HAP-1 (cell line): Measurements from ENCODE around the gene SLC7A9.

ENCODE experiments used
- DNase-seq, 2 experiments: peaks; one replicate each; pipeline ENCODE4 v3.0.0-alpha.2; 2016 to 2020; ENCODE audit warnings: low spot score in 2 of 2
- H3K27me3 ChIP-seq: fragments of 250-450 bp; sonication (Bioruptor Pico); 2 replicates; pipeline ENCODE4 v1.5.1; 2020; ENCODE audit warnings: low read depth, mild to moderate bottlenecking, moderate library complexity
- H3K36me3 ChIP-seq: fragments of 250-450 bp; sonication (Bioruptor Pico); replicated peaks from 2 replicates; pipeline ENCODE4 v1.5.1; 2020; ENCODE audit warnings: mild to moderate bottlenecking
- H3K4me1 ChIP-seq: fragments of 250-450 bp; sonication (Bioruptor Pico); 2 replicates; pipeline ENCODE4 v1.5.1; 2020; ENCODE audit warnings: mild to moderate bottlenecking
- H3K4me3 ChIP-seq: fragments of 250-450 bp; sonication (Bioruptor Pico); 2 replicates; pipeline ENCODE4 v1.5.1; 2020; ENCODE audit warnings: mild to moderate bottlenecking, moderate library complexity
- H3K9me3 ChIP-seq: fragments of 250-450 bp; sonication (Bioruptor Pico); 2 replicates; pipeline ENCODE4 v1.5.1; 2020; ENCODE audit warnings: mild to moderate bottlenecking, moderate library complexity
- in situ Hi-C: fragments of 300-500 bp; cut with MboI; formaldehyde crosslinking; loops from 3 replicates; pipeline ENCODE4 v1.14.3; 2020; ENCODE audit warnings: low sequenced_read_pairs, inconsistent platforms, mixed read lengths

SLC7A9 gene

DNA sequence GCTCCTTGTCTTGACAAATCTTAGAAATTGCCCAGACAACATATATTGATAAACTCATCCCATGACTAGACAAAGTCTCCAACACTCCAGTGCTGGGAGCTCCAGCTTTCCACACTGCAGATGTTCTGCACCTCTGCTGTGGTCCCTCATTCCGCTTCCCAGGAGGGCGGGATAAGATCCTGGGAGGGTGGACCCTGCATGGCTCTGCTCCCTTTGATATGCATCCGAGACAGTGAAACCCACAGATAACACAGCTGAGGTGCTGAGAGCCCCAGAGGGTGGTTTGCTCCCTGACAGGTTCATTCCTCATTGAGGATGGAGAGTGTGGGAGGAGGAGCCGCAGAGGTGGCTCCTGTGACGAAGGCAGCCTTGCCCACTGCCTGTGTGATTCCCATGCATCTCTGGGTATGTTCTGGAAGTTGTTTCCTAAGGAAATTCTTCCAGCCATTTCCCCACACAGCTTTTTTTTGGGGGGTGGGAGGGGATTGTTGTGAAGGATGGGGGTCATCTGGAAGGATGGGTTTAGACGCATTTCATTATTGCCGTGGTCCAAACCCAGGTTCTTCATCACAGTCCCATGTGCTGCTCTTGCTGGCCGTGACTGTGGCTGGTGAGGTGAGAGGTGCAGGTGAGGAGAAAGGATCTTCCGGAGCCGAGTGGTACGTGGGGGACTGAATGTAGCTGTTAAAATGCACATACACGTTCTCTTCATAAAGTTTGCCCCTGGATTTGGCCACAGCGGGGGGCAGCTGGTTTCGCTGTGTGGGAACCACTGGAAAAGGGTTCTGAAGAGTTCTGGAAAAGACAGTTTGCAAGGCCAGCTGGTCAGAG, 46.4 kb downstream of the SLC7A9 start:
- Histone ChIP-seq H3K36me3 (no peaks in the 10 kb centered on the region), H3K9me3 (no peaks in the 10 kb centered on the region), H3K27me3 (no peaks in the 10 kb centered on the region), H3K4me1 (no peaks in the 10 kb centered on the region), H3K4me3 (no peak overlapping the region)
- DNase-seq, result no peak
- in situ Hi-C loops, result no loop called here

- H3K4me3 ChIP-seq, result no peak overlapping the region
- H3K36me3 ChIP-seq, result no peaks in the 10 kb centered on the region
- in situ Hi-C loops, result no loop called here
- H3K4me1 ChIP-seq, result no peaks in the 10 kb centered on the region
- DNase-seq, result no peak
- H3K27me3 ChIP-seq, result no peaks in the 10 kb centered on the region
- H3K9me3 ChIP-seq, result no peaks in the 10 kb centered on the region
Measured at GRCh38 chr19:32819419-32820400, 49.9 kb downstream of the SLC7A9 start.

- Histone ChIP-seq H3K9me3 (no peaks in the 10 kb centered on the region), H3K4me3 (no peak overlapping the region), H3K4me1 (no peaks in the 10 kb centered on the region), H3K27me3 (no peaks in the 10 kb centered on the region), H3K36me3 (no peaks in the 10 kb centered on the region)
- in situ Hi-C loops, result no loop called here
- no peak for DNase-seq
Measured at GRCh38 chr19:32818536-32818935, 51.0 kb downstream of the SLC7A9 start.

DNA sequence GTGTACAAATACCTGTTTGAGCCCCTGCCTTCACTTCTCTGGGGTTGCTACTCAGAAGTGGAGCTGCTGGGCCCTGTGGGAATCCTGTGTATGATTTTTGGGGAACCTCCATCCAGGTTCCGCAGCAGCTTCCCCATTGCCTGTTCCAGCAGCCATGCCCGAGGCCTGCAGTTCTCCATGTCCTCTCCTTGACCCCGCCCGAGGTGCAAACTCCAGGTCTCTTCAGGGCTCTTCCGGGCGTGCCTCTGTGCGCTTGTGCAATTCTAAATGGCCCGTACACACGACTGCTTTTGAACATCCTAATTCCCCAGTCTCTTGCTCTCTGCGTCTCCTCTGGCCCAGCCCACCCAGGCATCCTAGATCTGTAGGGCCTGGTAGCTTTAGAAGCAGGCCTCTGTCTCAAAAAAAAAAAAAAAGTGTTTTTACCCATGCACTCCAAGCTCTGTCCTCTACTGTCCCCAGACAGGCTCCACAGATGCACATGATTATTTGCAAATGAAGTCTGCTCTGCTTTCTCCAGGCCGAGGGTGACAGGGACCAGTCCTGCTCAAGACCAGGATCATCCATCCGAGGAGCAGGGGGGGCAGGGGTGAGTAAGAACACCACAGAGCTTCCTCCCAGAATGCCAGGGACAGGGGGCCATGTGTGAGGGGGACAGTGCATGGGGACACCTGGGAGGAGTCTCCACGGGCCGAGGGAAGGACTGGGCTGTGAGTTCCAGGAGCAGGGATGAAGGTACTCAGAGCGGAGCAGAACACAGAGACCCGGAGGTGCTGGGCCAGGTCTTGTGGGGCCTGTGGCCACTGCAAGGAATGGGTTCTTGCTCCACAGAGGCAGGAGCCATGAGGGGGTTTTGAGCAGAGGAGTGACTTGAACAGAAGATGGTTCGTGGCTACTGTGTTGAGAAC, 51.7 kb downstream of the SLC7A9 start:
- DNase-seq, result no peak
- in situ Hi-C loops, result no loop called here
- no peaks in the 10 kb centered on the region for H3K4me1 ChIP-seq
- H3K4me3 ChIP-seq, result no peak overlapping the region
- no peaks in the 10 kb centered on the region for H3K36me3 ChIP-seq
- H3K27me3 ChIP-seq, result no peaks in the 10 kb centered on the region
- no peaks in the 10 kb centered on the region for H3K9me3 ChIP-seq

DNA sequence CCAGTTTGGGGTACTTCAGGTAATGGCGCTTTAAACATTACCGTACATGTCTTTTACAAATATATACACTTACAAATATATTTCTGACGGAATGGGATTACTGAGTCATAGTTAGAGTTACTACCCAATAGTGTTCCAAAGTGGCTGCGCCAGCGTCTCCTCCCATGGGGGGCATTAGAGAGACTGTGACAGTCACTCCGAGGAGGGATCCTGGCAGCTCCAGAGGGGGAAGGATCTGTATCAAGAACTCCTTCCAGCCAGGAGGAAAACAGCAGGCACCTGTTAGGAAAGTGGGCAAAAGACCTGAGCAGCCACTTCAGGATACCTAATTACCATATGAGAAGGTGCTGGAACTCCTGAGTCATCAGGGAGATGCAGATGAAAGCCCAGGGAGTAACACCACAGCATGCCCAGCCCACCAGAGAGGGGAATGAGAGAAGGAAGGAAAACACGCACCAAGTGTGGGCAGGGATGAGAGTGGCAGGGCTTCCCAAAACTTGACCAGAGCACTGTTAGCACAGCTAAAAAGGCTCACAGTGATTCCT, 52.9 kb downstream of the SLC7A9 start:
- Histone ChIP-seq H3K4me3 (no peak overlapping the region), H3K4me1 (no peaks in the 10 kb centered on the region), H3K9me3 (no peaks in the 10 kb centered on the region), H3K27me3 (no peaks in the 10 kb centered on the region), H3K36me3 (no peaks in the 10 kb centered on the region)
- no peak for DNase-seq
- in situ Hi-C loops, result no loop called here

DNA sequence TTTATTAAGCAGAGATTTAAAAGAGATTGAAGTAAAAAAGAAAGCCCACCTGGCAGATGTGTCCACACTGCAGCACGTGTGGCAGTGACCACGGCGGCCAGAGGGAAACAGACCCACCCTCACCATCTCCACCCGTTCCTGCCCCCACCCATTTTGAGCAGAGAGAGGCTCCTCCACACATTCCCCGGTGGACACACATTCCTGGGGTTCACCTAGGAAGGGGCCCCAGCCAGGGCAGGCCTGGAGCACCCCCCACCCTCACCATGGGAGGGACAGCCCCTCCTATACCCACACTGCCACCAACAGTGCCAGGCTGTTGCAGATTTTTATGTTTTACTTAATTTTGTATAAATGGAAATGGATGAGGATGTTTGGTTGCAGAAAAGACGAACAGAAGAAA, 54.9 kb downstream of the SLC7A9 start:
- in situ Hi-C loops, result no loop called here

GRCh38 chr19:32813862-32814425, 55.6 kb downstream of the SLC7A9 start:
- Histone ChIP-seq H3K27me3 (no peaks in the 10 kb centered on the region), H3K36me3 (no peaks in the 10 kb centered on the region), H3K9me3 (no peaks in the 10 kb centered on the region), H3K4me3 (no peak overlapping the region), H3K4me1 (no peaks in the 10 kb centered on the region)
- in situ Hi-C loops, result no loop called here
- DNase-seq, result no peak

More for the DNA sequence above, 54.9 kb downstream of the SLC7A9 start:
- no peak overlapping the region for H3K4me3 ChIP-seq
- no peaks in the 10 kb centered on the region for H3K4me1 ChIP-seq
- H3K36me3 ChIP-seq, result no peaks in the 10 kb centered on the region
- H3K9me3 ChIP-seq, result no peaks in the 10 kb centered on the region
- H3K27me3 ChIP-seq, result no peaks in the 10 kb centered on the region
- DNase-seq, result no peak

- no peaks in the 10 kb centered on the region for H3K36me3 ChIP-seq
- H3K27me3 ChIP-seq, result no peaks in the 10 kb centered on the region
- H3K9me3 ChIP-seq, result no peaks in the 10 kb centered on the region
- in situ Hi-C loops, result no loop called here
- DNase-seq, result no peak
- no peaks in the 10 kb centered on the region for H3K4me1 ChIP-seq
- no peak overlapping the region for H3K4me3 ChIP-seq
Measured at GRCh38 chr19:32812571-32812970, 57.0 kb downstream of the SLC7A9 start.

GRCh38 chr19:32812036-32812435, 57.5 kb downstream of the SLC7A9 start:
- Histone ChIP-seq H3K27me3 (no peaks in the 10 kb centered on the region), H3K4me3 (no peak overlapping the region), H3K36me3 (no peaks in the 10 kb centered on the region), H3K4me1 (no peaks in the 10 kb centered on the region), H3K9me3 (no peaks in the 10 kb centered on the region)
- in situ Hi-C loops, result no loop called here
- DNase-seq, result no peak

DNA sequence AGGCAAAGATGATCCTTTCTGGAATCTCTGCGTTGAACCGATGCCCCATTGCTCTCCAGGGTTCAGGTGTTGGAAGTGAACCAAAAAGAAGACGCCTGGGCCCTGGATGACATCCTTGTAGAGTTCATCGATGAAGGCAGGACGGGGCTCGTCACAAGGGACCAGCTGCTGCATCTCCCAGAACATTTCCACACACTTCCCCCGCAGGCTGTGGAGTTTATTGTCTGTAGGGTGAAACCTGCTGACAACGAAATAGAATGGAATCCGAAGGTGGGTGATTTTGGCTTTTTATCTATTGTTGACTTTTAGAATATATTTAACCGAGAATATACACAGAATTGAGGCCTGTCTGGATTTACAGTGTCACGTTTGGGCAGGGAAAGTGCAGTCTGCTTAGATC, 58.4 kb downstream of the SLC7A9 start:
- H3K9me3 ChIP-seq, result no peaks in the 10 kb centered on the region
- DNase-seq, result no peak
- H3K4me1 ChIP-seq, result no peaks in the 10 kb centered on the region
- H3K36me3 ChIP-seq, result no peaks in the 10 kb centered on the region
- H3K27me3 ChIP-seq, result no peaks in the 10 kb centered on the region
- H3K4me3 ChIP-seq, result no peak overlapping the region
- in situ Hi-C loops, result no loop called here

GRCh38 chr19:32810452-32810851, 59.1 kb downstream of the SLC7A9 start:
- Histone ChIP-seq H3K4me3 (no peak overlapping the region), H3K27me3 (no peaks in the 10 kb centered on the region), H3K9me3 (no peaks in the 10 kb centered on the region), H3K36me3 (no peaks in the 10 kb centered on the region), H3K4me1 (no peaks in the 10 kb centered on the region)
- in situ Hi-C loops, result no loop called here
- DNase-seq, result no peak

DNA sequence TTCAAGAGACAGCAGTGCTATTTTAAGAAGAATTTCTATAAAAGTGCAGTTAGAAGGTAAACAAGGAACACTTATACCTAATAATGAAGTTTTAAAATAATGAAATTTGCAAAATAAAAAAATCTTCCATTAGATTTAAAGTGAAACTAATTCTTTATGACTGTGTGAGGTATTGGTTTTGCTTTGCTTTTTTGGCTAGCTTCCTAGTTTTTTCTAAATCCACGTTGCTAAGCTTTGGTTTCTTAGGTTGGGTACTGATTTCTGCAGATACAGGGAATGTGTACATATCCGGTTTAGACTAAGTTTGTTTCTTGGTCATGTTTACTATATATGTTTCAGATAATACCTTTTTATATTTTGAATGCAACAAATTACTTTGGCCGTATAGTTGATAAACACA, 59.8 kb downstream of the SLC7A9 start:
- no peak overlapping the region for H3K4me3 ChIP-seq
- no peaks in the 10 kb centered on the region for H3K27me3 ChIP-seq
- H3K4me1 ChIP-seq, result no peaks in the 10 kb centered on the region
- no peak for DNase-seq
- H3K9me3 ChIP-seq, result no peaks in the 10 kb centered on the region
- no peaks in the 10 kb centered on the region for H3K36me3 ChIP-seq
- in situ Hi-C loops, result no loop called here

DNA sequence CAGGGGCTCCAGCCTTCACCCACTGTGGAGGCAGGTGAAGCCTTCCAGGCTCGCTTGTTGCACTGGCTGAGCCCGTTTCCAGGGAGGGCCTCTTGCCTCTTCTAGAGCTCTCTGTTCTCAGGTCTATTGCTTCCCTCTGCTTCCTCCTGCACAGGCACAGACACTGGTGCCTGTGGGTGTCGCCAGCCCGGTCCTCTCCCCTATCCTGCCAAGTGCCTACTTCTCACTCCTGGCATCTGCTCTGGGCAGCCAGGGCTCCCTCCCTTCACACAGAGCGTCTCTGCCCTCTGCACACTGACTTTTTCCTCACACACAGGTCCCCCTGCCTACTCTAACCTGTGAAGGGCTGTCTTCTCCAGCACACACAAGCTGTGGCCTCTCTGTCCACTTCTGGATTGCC, 60.3 kb downstream of the SLC7A9 start:
- no peaks in the 10 kb centered on the region for H3K27me3 ChIP-seq
- H3K4me1 ChIP-seq, result no peaks in the 10 kb centered on the region
- no peaks in the 10 kb centered on the region for H3K36me3 ChIP-seq
- H3K9me3 ChIP-seq, result no peaks in the 10 kb centered on the region
- H3K4me3 ChIP-seq, result no peak overlapping the region
- in situ Hi-C loops, result no loop called here
- DNase-seq, result no peak
